ENCODE data around the gene APOO.

The APOO gene

GRCh38 chrX:23857935-23858334, 49.8 kb downstream of the APOO start:
- no peak for DNase-seq

- no peak for DNase-seq
These were observed 50.4 kb downstream of the APOO start for GRCh38 chrX:23857363-23857762.

- DNase-seq = no peak
These were observed 52.2 kb downstream of the APOO start for GRCh38 chrX:23855569-23855968.

GRCh38 chrX:23854945-23855344, 52.8 kb downstream of the APOO start:
- no peak for DNase-seq

GRCh38 chrX:23854122-23854521, 53.6 kb downstream of the APOO start:
- DNase-seq = no peak

GRCh38 chrX:23851544-23851943, 56.2 kb downstream of the APOO start:
- no peak for DNase-seq

GRCh38 chrX:23849241-23849640, 58.5 kb downstream of the APOO start:
- DNase-seq = no peak

GRCh38 chrX:23845351-23845817, 62.4 kb downstream of the APOO start:
- no peak for DNase-seq

GRCh38 chrX:23844502-23845138, 63.1 kb downstream of the APOO start:
- DNase-seq = no peak

- DNase-seq = no peak
These were observed 65.8 kb downstream of the APOO start for GRCh38 chrX:23841847-23842522.

GRCh38 chrX:23840674-23841073, 67.1 kb downstream of the APOO start:
- no peak for DNase-seq

GRCh38 chrX:23838953-23839352, 68.8 kb downstream of the APOO start:
- DNase-seq = no peak

- DNase-seq = no peak
These were observed 75.0 kb downstream of the APOO start for GRCh38 chrX:23832721-23833120.

GRCh38 chrX:23828881-23829280, 78.9 kb downstream of the APOO start:
- DNase-seq = no peak

GRCh38 chrX:23826653-23827052, 81.1 kb downstream of the APOO start:
- DNase-seq = no peak

GRCh38 chrX:23826216-23826615, 81.5 kb downstream of the APOO start:
- DNase-seq = no peak

GRCh38 chrX:23825675-23826074, 82.1 kb downstream of the APOO start:
- no peak for DNase-seq

GRCh38 chrX:23822841-23823240, 84.9 kb downstream of the APOO start:
- no peak for DNase-seq

GRCh38 chrX:23822397-23822796, 85.3 kb downstream of the APOO start:
- no peak for DNase-seq

GRCh38 chrX:23821847-23822246, 85.9 kb downstream of the APOO start:
- DNase-seq = no peak

- no peak for DNase-seq
These were observed 87.4 kb downstream of the APOO start for GRCh38 chrX:23820235-23820782.

- no peak for DNase-seq
These were observed 88.1 kb downstream of the APOO start for GRCh38 chrX:23819385-23820234.

- DNase-seq = no peak
These were observed 89.8 kb downstream of the APOO start for GRCh38 chrX:23817979-23818336.

GRCh38 chrX:23816179-23816578, 91.6 kb downstream of the APOO start:
- DNase-seq = no peak
